Left lung (tissue), 10 donors: ENCODE measurements around the gene LMO2. TPM values are rescaled to one million over a fixed set of nuclear protein-coding genes. Genes with fewer than 3 reads are reported as not detected.

Experiments
- ATAC-seq: fragments of 200-7000 bp; cut with Tn5 transposase; one replicate; pipeline ENCODE4 v1.9.1; 2020; ENCODE audit warnings: moderate library complexity
- DNase-seq, 4 donors: peaks; one replicate each; pipeline ENCODE4 v3.0.0-alpha.2; 2013 to 2020
- H3K27ac ChIP-seq, 2 donors: fragments of 200-600 bp; sonication (generic) in 1 of 2; one replicate each; pipeline versions ENCODE4 v1.5.0 to v1.8.0; 2020 to 2021
- H3K27me3 ChIP-seq, 2 donors: fragments of 200-600 bp; sonication (generic) in 1 of 2; one replicate each; pipeline versions ENCODE4 v1.5.0 to v1.8.0; 2020 to 2021
- H3K36me3 ChIP-seq, 2 donors: fragments of 200-600 bp; sonication (generic) in 1 of 2; one replicate each; pipeline versions ENCODE4 v1.5.0 to v1.8.0; 2020 to 2021
- H3K4me1 ChIP-seq, 2 donors: fragments of 200-600 bp; one replicate each; pipeline ENCODE4 v1.8.0; 2021
- H3K4me3 ChIP-seq, 2 donors: fragments of 200-600 bp; sonication (generic) in 1 of 2; one replicate each; pipeline versions ENCODE4 v1.5.0 to v1.8.0; 2020 to 2021; ENCODE audit warnings: mild to moderate bottlenecking in 1 of 2
- H3K9me3 ChIP-seq, 2 donors: fragments of 200-600 bp; sonication (generic) in 1 of 2; one replicate each; pipeline versions ENCODE4 v1.5.0 to v1.8.0; 2020 to 2021
- intact Hi-C, 2 donors: fragments of 100-400 bp; cut with DNase I; formaldehyde crosslinking; loops; one replicate each; pipeline versions ENCODE4 v1.11.2 to v1.14.2; 2022
- polyA plus RNA-seq, 6 donors: library from polyadenylated mRNA; unstranded; fragments of 120-200 nt; gene quantifications; one replicate each; pipeline ENCODE4 v1.2.1, GENCODE V29; 2013; ENCODE audit not compliant: insufficient read length in 6 of 6
- total RNA-seq, 2 donors: library from RNA; stranded (reverse); fragmentation: NEBNext Ultra II Directional; extraction: Animal tissue kit (Norgen Biotek cat#: 25700); gene quantifications; one replicate each; pipeline ENCODE4 v1.2.1, GENCODE V29; 2021
- TF ChIP-seq, protein P1 (sequence below), 2 donors: fragments of 200-600 bp; sonication (generic) in 1 of 2; IDR thresholded peaks; one replicate each; pipeline versions ENCODE4 v1.5.0 to v1.8.0; 2021; ENCODE audit warnings: antibody characterized with exemption in 2 of 2
- donor health status: DM: no; HTN: yes; CAD: no.
- donor health status: DM: no; HTN: no; CAD: no.

The LMO2 gene
- total and polyA plus RNA-seq, 8 donors: 27.8 to 48.3 (median 42.8) TPM

- no peak for ATAC-seq
- Histone ChIP-seq H3K4me3 (no peak overlapping the region), H3K27me3 (no peaks in the 10 kb centered on the region), H3K27ac (no peak overlapping the region), H3K36me3 (no peaks in the 10 kb centered on the region), H3K4me1 (peaks cover 0 to 58% of the 10 kb centered on the region in 2 donors), H3K9me3 (peaks cover 0 to 2% of the 10 kb centered on the region in 2 donors)
- intact Hi-C loops: no loop called here
- no peak for DNase-seq
- TF ChIP-seq, protein P1, sequence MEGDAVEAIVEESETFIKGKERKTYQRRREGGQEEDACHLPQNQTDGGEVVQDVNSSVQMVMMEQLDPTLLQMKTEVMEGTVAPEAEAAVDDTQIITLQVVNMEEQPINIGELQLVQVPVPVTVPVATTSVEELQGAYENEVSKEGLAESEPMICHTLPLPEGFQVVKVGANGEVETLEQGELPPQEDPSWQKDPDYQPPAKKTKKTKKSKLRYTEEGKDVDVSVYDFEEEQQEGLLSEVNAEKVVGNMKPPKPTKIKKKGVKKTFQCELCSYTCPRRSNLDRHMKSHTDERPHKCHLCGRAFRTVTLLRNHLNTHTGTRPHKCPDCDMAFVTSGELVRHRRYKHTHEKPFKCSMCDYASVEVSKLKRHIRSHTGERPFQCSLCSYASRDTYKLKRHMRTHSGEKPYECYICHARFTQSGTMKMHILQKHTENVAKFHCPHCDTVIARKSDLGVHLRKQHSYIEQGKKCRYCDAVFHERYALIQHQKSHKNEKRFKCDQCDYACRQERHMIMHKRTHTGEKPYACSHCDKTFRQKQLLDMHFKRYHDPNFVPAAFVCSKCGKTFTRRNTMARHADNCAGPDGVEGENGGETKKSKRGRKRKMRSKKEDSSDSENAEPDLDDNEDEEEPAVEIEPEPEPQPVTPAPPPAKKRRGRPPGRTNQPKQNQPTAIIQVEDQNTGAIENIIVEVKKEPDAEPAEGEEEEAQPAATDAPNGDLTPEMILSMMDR (IDR thresholded peaks at IDR 0.05): no peak
Observed at GRCh38 chr11:33909552-33909951, 17.7 kb upstream of the LMO2 start.

- intact Hi-C loops: no loop called here
- H3K27me3 ChIP-seq: no peaks in the 10 kb centered on the region
- DNase-seq (no peak), ATAC-seq (no peak)
- H3K9me3 ChIP-seq: peaks cover 0 to 2% of the 10 kb centered on the region in 2 donors
- H3K4me3 ChIP-seq: no peak overlapping the region
- peaks cover 0 to 58% of the 10 kb centered on the region in 2 donors for H3K4me1 ChIP-seq
- TF ChIP-seq, protein P1 (IDR thresholded peaks at IDR 0.05): no peak
- no peak overlapping the region for H3K27ac ChIP-seq
- no peaks in the 10 kb centered on the region for H3K36me3 ChIP-seq
Observed at GRCh38 chr11:33909150-33909549, 17.3 kb upstream of the LMO2 start.

DNA sequence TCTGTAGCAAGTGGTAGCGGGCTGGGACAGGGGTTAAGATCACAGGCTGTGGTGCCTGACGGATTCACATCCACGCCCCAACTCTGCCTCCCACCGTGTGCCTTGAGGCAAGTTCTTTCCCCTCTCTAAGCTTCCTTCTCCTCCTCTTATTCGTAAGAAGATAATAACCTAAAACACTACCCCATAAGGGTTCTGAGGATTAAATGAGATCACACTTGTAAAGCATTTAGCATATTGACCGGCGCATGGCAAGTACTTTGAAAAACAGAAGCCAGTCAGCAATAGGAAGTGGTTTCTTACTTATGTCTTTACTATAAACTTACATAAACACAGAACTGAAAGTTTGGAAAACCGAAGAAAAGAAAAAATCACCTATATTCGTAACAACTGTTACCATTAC is 15.5 kb upstream of the LMO2 start:
- intact Hi-C loops: no loop called here
- Histone ChIP-seq H3K27ac (peak overlapping the region in 1 of 2 donors; percentile 33), H3K36me3 (no peaks in the 10 kb centered on the region), H3K9me3 (no peaks in the 10 kb centered on the region), H3K4me3 (no peak overlapping the region), H3K27me3 (no peaks in the 10 kb centered on the region), H3K4me1 (peaks cover 0 to 50% of the 10 kb centered on the region in 2 donors)
- ATAC-seq: no peak
- DNase-seq: no peak
- TF ChIP-seq, protein P1 (IDR thresholded peaks at IDR 0.05): no peak

DNA sequence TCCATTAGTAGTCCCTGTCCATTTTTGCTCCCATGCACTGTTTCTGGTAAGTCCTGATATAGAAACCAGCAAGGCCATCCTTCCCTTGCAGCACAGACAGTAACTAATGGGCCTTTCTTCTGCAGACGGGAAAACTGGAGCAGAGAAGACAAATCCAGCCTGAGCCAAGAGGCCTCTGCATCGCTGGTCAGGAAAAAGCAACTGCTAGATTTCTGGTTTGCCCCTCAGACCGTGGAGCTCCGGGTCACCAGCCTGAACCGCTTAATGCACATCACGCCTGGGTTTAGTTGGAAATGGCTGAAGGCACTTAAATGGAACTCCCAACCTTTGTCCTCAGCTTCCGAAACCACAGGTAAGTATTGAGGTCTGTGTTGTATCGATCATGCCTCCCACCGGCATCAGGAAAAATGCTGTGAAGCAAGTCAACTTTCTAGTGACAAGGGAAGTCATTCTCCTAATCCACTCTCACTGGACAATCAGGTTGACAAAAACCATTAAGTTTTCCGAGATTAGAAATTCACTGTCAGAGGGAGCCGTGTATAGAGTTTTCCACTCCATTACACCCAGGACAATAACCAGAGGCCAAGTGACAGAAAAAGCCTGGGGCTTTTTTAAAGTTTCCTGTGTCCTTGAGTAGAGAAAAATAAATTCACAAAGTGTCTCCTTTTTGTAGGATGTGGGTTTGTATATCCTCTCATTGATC is 14.8 kb upstream of the LMO2 start:
- intact Hi-C loops: no loop called here
- peaks cover 0 to 42% of the 10 kb centered on the region in 2 donors for H3K4me1 ChIP-seq
- no peak overlapping the region for H3K4me3 ChIP-seq
- H3K9me3 ChIP-seq: no peaks in the 10 kb centered on the region
- DNase-seq (no peak), ATAC-seq (no peak)
- TF ChIP-seq, protein P1 (IDR thresholded peaks at IDR 0.05): no peak
- H3K27me3 ChIP-seq: no peaks in the 10 kb centered on the region
- H3K27ac ChIP-seq: no peak overlapping the region
- no peaks in the 10 kb centered on the region for H3K36me3 ChIP-seq

DNA sequence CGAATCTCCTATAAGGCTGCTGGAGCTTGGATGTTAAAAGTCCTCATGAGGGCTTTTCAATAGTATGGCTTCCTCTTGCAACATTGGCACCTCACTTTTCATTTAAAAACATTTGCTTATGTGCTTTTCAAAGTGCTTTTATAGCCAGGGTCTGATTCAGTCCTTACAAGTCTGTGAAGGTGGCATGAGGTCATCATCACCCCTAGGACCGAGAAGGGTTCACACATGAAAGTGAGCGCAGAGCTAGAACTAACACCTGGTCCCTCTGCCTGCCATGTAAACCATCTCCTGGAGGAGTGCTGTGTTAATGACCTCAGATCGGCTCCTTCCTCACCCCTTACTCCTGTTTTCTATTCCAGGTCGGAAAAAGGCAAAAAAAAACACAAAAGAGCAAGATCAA is 12.2 kb upstream of the LMO2 start:
- ATAC-seq (no peak), DNase-seq (no peak)
- Histone ChIP-seq H3K4me3 (no peak overlapping the region), H3K27ac (no peak overlapping the region), H3K4me1 (peaks cover 6 to 40% of the 10 kb centered on the region in 2 donors), H3K36me3 (no peaks in the 10 kb centered on the region), H3K27me3 (no peaks in the 10 kb centered on the region), H3K9me3 (no peaks in the 10 kb centered on the region)
- intact Hi-C loops: no loop called here
- TF ChIP-seq, protein P1 (IDR thresholded peaks at IDR 0.05): no peak
